Uterus (tissue), 4 donors: ENCODE results near the gene MAGEE1. TPM values are rescaled to one million over a fixed set of nuclear protein-coding genes. Genes with fewer than 3 reads are reported as not detected.
A peak's percentile ranks its signal among the peaks of the same experiment; 100 is the strongest.

ENCODE experiments used
- DNase-seq, 2 donors: peaks; one replicate each; pipeline ENCODE4 v3.0.0-alpha.2; 2019 to 2020
- H3K27ac ChIP-seq, 2 donors: fragments of 200-600 bp; sonication (generic); 1 replicate in 1 of 2; 2 replicates in 1 of 2; pipeline ENCODE4 v1.5.1; 2016 to 2018
- H3K27me3 ChIP-seq, 2 donors: fragments of 200-600 bp; sonication (generic); one replicate each; pipeline ENCODE4 v1.5.1; 2018 to 2019; ENCODE audit warnings: control low read depth in 1 of 2
- H3K36me3 ChIP-seq, 2 donors: fragments of 200-600 bp; sonication (generic); one replicate each; pipeline ENCODE4 v1.5.1; 2019; ENCODE audit warnings: control low read depth in 1 of 2
- H3K4me1 ChIP-seq, 2 donors: fragments of 200-600 bp; sonication (generic); one replicate each; pipeline ENCODE4 v1.5.1; 2018 to 2019; ENCODE audit warnings: control low read depth in 1 of 2
- H3K4me3 ChIP-seq, 2 donors: fragments of 200-600 bp; sonication (generic); 1 replicate in 1 of 2; 2 replicates in 1 of 2; pipeline ENCODE4 v1.5.1; 2018 to 2019; ENCODE audit warnings: mild to moderate bottlenecking in 1 of 2
- H3K9me3 ChIP-seq, 2 donors: fragments of 200-600 bp; sonication (generic); one replicate each; pipeline ENCODE4 v1.5.1; 2019; ENCODE audit warnings: control low read depth in 1 of 2
- CTCF ChIP-seq, 4 experiments: fragments of 200-600 bp in 2 of 4; fragments of 450-650 bp in 2 of 4; sonication (generic) in 2 of 4; IDR thresholded peaks; one replicate each; pipeline ENCODE4 v1.5.1; 2016 to 2019; ENCODE audit warnings: antibody characterized with exemption in 4 of 4, mild to moderate bottlenecking in 2 of 4, moderate library complexity in 1 of 4
- POLR2A ChIP-seq, 2 donors: fragments of 450-650 bp; IDR thresholded peaks; one replicate each; pipeline ENCODE4 v1.6.1; 2016; ENCODE audit warnings: antibody characterized with exemption in 2 of 2, mild to moderate bottlenecking in 1 of 2, moderate library complexity in 1 of 2
- intact Hi-C: fragments of 100-400 bp; cut with DNase I; formaldehyde crosslinking; loops from one replicate; pipeline ENCODE4 v1.15.1; 2023; ENCODE audit warnings: low total_unique reads
- total RNA-seq, 4 donors: library from RNA; depleted of rRNA in 3 of 4; stranded (reverse); fragments of >200 nt in 3 of 4; gene quantifications; one replicate each; pipeline versions ENCODE4 v1.1.0 to v1.2.4, GENCODE V29; 2014 to 2023
- donor health status: DM: yes; HTN: yes; CAD: no.

MAGEE1 gene
- total RNA-seq, 4 donors from 2014 or later = 1.8 to 7.2 (median 4.5) TPM

GRCh38 chrX:76428243-76429130, 977 bp downstream of the MAGEE1 start:
- H3K27me3 ChIP-seq = no peaks in the 10 kb centered on the region
- peak overlapping the region; percentile 55 to 58 for H3K4me3 ChIP-seq
- peak overlapping the region; percentile 31 to 60 for H3K27ac ChIP-seq
- TF ChIP-seq POLR2A (IDR thresholded peaks at IDR 0.05) (no peak), CTCF (IDR thresholded peaks at IDR 0.05) (no peak)
- H3K9me3 ChIP-seq = no peaks in the 10 kb centered on the region
- no peaks in the 10 kb centered on the region for H3K4me1 ChIP-seq
- no peaks in the 10 kb centered on the region for H3K36me3 ChIP-seq
- peak; percentile 11 to 12 for DNase-seq
- intact Hi-C loops = no loop called here

GRCh38 chrX:76433219-76433618, 5.7 kb downstream of the MAGEE1 start:
- DNase-seq = no peak
- TF ChIP-seq CTCF (IDR thresholded peaks at IDR 0.05) (no peak), POLR2A (IDR thresholded peaks at IDR 0.05) (no peak)
- Histone ChIP-seq H3K36me3 (no peaks in the 10 kb centered on the region), H3K9me3 (no peaks in the 10 kb centered on the region), H3K27ac (no peak overlapping the region), H3K4me1 (no peaks in the 10 kb centered on the region), H3K4me3 (no peak overlapping the region), H3K27me3 (no peaks in the 10 kb centered on the region)
- intact Hi-C loops = no loop called here

- DNase-seq = no peak
- intact Hi-C loops = no loop called here
- Histone ChIP-seq H3K4me3 (no peak overlapping the region), H3K27me3 (no peaks in the 10 kb centered on the region), H3K4me1 (no peaks in the 10 kb centered on the region), H3K9me3 (no peaks in the 10 kb centered on the region), H3K36me3 (no peaks in the 10 kb centered on the region), H3K27ac (no peak overlapping the region)
- TF ChIP-seq POLR2A (IDR thresholded peaks at IDR 0.05) = no peak
- no peak for TF ChIP-seq CTCF (IDR thresholded peaks at IDR 0.05)
Measured at GRCh38 chrX:76434103-76434741, 6.7 kb downstream of the MAGEE1 start.

- TF ChIP-seq POLR2A (IDR thresholded peaks at IDR 0.05) (no peak), CTCF (IDR thresholded peaks at IDR 0.05) (no peak)
- no peaks in the 10 kb centered on the region for H3K4me1 ChIP-seq
Measured at GRCh38 chrX:76439188-76439587, 11.7 kb downstream of the MAGEE1 start.

More at GRCh38 chrX:76439188-76439587, 11.7 kb downstream of the MAGEE1 start:
- Histone ChIP-seq H3K27me3 (no peaks in the 10 kb centered on the region), H3K27ac (no peak overlapping the region), H3K9me3 (peaks cover 0 to 5% of the 10 kb centered on the region in 2 donors), H3K36me3 (no peaks in the 10 kb centered on the region), H3K4me3 (no peak overlapping the region)
- no peak for DNase-seq
- intact Hi-C loops = no loop called here
